Measurements from ENCODE around the gene CHST8.

GRCh38 chr19:33686262-33686661, 64.5 kb downstream of the CHST8 start:
- TF ChIP-seq FOXM1 (IDR thresholded peaks at IDR 0.05; ENCODE audit: low read depth): no peak
- TF ChIP-seq CTCF (IDR thresholded peaks at IDR 0.05): no peak
- TF ChIP-seq TAF1 (IDR thresholded peaks at IDR 0.05; ENCODE audit: borderline replicate concordance, low read depth, low read length): no peak
- TF ChIP-seq EP300 (IDR thresholded peaks at IDR 0.05; ENCODE audit: borderline replicate concordance in 1 of 2, low read depth in 1 of 2, low read length in 1 of 2): no peak
- no peak for TF ChIP-seq MAX (IDR thresholded peaks at IDR 0.05; ENCODE audit: low read depth)
- TF ChIP-seq NRF1 (IDR thresholded peaks at IDR 0.05; ENCODE audit: low read depth, low read length): no peak

All from SK-N-SH (cell line).